Suprapubic skin (tissue), 3 donors: ENCODE results near the gene KLF15.

Experiments
- CTCF ChIP-seq, 2 donors: fragments of 200-600 bp in 1 of 2; fragments of 450-650 bp in 1 of 2; sonication (generic) in 1 of 2; IDR thresholded peaks; one replicate each; pipeline ENCODE4 v1.5.1; 2016 to 2019; ENCODE audit warnings: antibody characterized with exemption in 2 of 2, mild to moderate bottlenecking in 1 of 2, moderate library complexity in 1 of 2
- EP300 ChIP-seq: sonication (generic); formaldehyde crosslinking; IDR thresholded peaks from one replicate; pipeline ENCODE4 v1.6.1; 2017; ENCODE audit warnings: antibody characterized with exemption
- POLR2A ChIP-seq, 2 donors: fragments of 450-650 bp; IDR thresholded peaks; one replicate each; pipeline ENCODE4 v1.6.1; 2017; ENCODE audit warnings: antibody characterized with exemption in 2 of 2, mild to moderate bottlenecking in 2 of 2, moderate library complexity in 2 of 2

- TF ChIP-seq POLR2A (IDR thresholded peaks at IDR 0.05), result no peak
- no peak for TF ChIP-seq CTCF (IDR thresholded peaks at IDR 0.05)
- TF ChIP-seq EP300, result no peak
Measured at GRCh38 chr3:126375835-126376331, 18.7 kb upstream of the KLF15 start.
